SK-N-SH treated with all-trans-retinoic acid at 6 μM for 48 hours (cell line): Measurements from ENCODE around the gene MT1X.
"Not testable (repeated sequence)": the region's sequence is repeated elsewhere in the genome, so short reads cannot be mapped to it uniquely, and the experiment has no call there.

ENCODE experiments used
- ATAC-seq: fragments of 200-7000 bp; cut with Tn5 transposase; 3 replicates; pipeline ENCODE4 v1.9.1; 2020; ENCODE audit warnings: mild to moderate bottlenecking, moderate library complexity
- ARNTL ChIP-seq: fragments of 450-650 bp; formaldehyde crosslinking; IDR thresholded peaks from 2 replicates; pipeline ENCODE4 v1.5.0; 2020; ENCODE audit warnings: low read depth, mild to moderate bottlenecking, moderate library complexity, borderline replicate concordance
- CREB5 ChIP-seq: fragments of 250-450 bp; sonication (Bioruptor Pico); IDR thresholded peaks from 2 replicates; pipeline ENCODE4 v1.5.1; 2020; ENCODE audit warnings: low read depth, mild to moderate bottlenecking, moderate library complexity
- CSDC2 ChIP-seq: fragments of 250-450 bp; sonication (Bioruptor Pico); IDR thresholded peaks from 2 replicates; pipeline ENCODE4 v1.5.0; 2020; ENCODE audit warnings: mild to moderate bottlenecking, moderate library complexity
- GLIS3 ChIP-seq: fragments of 250-450 bp; sonication (Bioruptor Pico); IDR thresholded peaks from 2 replicates; pipeline ENCODE4 v1.5.0; 2020; ENCODE audit warnings: mild to moderate bottlenecking, moderate library complexity
- ISL1 ChIP-seq: fragments of 250-450 bp; sonication (Bioruptor Pico); IDR thresholded peaks from 2 replicates; pipeline ENCODE4 v2.1.2; 2022; ENCODE audit warnings: mild to moderate bottlenecking, moderate library complexity
- OSR1 ChIP-seq: fragments of 250-450 bp; sonication (Bioruptor Pico); IDR thresholded peaks from 2 replicates; pipeline ENCODE4 v1.8.0; 2022; ENCODE audit warnings: moderate library complexity, mild to moderate bottlenecking, inconsistent platforms
- PATZ1 ChIP-seq: fragments of 250-450 bp; sonication (Bioruptor Pico); IDR thresholded peaks from 2 replicates; pipeline ENCODE4 v1.8.0; 2020; ENCODE audit warnings: mild to moderate bottlenecking, moderate library complexity, borderline replicate concordance
- POU6F1 ChIP-seq: fragments of 250-450 bp; sonication (Bioruptor Pico); IDR thresholded peaks from 2 replicates; pipeline ENCODE4 v1.8.0; 2021; ENCODE audit warnings: low read depth, mild to moderate bottlenecking, moderate library complexity, borderline replicate concordance
- RARB ChIP-seq: fragments of 250-450 bp; sonication (Bioruptor Pico); IDR thresholded peaks from 2 replicates; pipeline ENCODE4 v1.8.0; 2021; ENCODE audit warnings: mild to moderate bottlenecking, moderate library complexity
- SNAI2 ChIP-seq: fragments of 250-450 bp; sonication (Bioruptor Pico); IDR thresholded peaks from 2 replicates; pipeline ENCODE4 v1.5.0; 2020; ENCODE audit warnings: mild to moderate bottlenecking, moderate library complexity
- TCF4 ChIP-seq: fragments of 250-450 bp; sonication (Bioruptor Pico); IDR thresholded peaks from 2 replicates; pipeline ENCODE4 v1.8.0; 2021; ENCODE audit warnings: mild to moderate bottlenecking, moderate library complexity, borderline replicate concordance
- TOX ChIP-seq: fragments of 250-450 bp; sonication (Bioruptor Pico); IDR thresholded peaks from 2 replicates; pipeline ENCODE4 v1.8.0; 2021; ENCODE audit warnings: mild to moderate bottlenecking, moderate library complexity, borderline replicate concordance
- TSHZ2 ChIP-seq: fragments of 250-450 bp; sonication (Bioruptor Pico); IDR thresholded peaks from 2 replicates; pipeline ENCODE4 v1.5.0; 2020; ENCODE audit warnings: mild to moderate bottlenecking, moderate library complexity
- ZC3H10 ChIP-seq: fragments of 250-450 bp; sonication (Bioruptor Pico); IDR thresholded peaks from 2 replicates; pipeline ENCODE4 v1.5.1; 2021; ENCODE audit warnings: mild to moderate bottlenecking, moderate library complexity
- ZNF565 ChIP-seq: fragments of 450-650 bp; formaldehyde crosslinking; conservative IDR thresholded peaks from 2 replicates; pipeline ENCODE4 v1.5.0; 2020; ENCODE audit warnings: low read depth, mild to moderate bottlenecking, moderate library complexity
- ZNF70 ChIP-seq: fragments of 450-650 bp; formaldehyde crosslinking; IDR thresholded peaks from 2 replicates; pipeline ENCODE4 v1.5.0; 2020; ENCODE audit warnings: mild to moderate bottlenecking, moderate library complexity
- ZNF8 ChIP-seq: fragments of 450-650 bp; formaldehyde crosslinking; IDR thresholded peaks from 2 replicates; pipeline ENCODE4 v1.5.0; 2020; ENCODE audit warnings: mild to moderate bottlenecking, moderate library complexity
- TF ChIP-seq, protein P1 (sequence below): fragments of 250-450 bp; sonication (Bioruptor Pico); IDR thresholded peaks from 2 replicates; pipeline ENCODE4 v1.5.1; 2021; ENCODE audit warnings: mild to moderate bottlenecking, moderate library complexity

MT1X gene

DNA sequence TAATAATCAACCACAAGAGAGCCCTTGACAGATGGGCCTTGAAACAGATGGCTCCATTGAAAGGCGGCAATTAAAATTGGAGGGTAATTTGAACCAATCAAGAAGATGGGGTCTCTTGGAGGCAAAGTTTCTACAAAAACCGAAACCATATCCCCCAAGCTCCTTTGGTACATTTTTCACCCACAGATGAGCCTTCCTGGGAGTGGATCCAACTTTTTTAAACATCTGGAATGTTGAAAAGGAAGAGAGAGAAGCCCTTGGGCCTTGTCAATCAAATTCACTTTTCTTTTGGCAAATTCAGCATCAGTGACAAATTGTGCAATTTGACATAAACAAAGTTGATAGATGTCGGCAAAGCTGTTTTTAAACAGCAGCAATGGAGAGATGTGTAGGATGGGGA lies 34.5 kb downstream of the MT1X start:
- no peak for ATAC-seq
- TF ChIP-seq ISL1 (no peak), SNAI2 (CRISPR knock-in tag) (no peak), TCF4 (no peak), TSHZ2 (CRISPR knock-in tag) (no peak), OSR1 (CRISPR knock-in tag) (no peak), GLIS3 (CRISPR knock-in tag) (no peak), ZNF565 (CRISPR knock-in tag) (no peak), ZC3H10 (CRISPR knock-in tag) (no peak), TOX (CRISPR knock-in tag) (no peak), CREB5 (CRISPR knock-in tag) (no peak), ZNF8 (CRISPR knock-in tag) (no peak), PATZ1 (no peak)
- TF ChIP-seq, protein P1, sequence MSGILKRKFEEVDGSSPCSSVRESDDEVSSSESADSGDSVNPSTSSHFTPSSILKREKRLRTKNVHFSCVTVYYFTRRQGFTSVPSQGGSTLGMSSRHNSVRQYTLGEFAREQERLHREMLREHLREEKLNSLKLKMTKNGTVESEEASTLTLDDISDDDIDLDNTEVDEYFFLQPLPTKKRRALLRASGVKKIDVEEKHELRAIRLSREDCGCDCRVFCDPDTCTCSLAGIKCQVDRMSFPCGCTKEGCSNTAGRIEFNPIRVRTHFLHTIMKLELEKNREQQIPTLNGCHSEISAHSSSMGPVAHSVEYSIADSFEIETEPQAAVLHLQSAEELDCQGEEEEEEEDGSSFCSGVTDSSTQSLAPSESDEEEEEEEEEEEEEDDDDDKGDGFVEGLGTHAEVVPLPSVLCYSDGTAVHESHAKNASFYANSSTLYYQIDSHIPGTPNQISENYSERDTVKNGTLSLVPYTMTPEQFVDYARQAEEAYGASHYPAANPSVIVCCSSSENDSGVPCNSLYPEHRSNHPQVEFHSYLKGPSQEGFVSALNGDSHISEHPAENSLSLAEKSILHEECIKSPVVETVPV (CRISPR knock-in tag): no peak

DNA sequence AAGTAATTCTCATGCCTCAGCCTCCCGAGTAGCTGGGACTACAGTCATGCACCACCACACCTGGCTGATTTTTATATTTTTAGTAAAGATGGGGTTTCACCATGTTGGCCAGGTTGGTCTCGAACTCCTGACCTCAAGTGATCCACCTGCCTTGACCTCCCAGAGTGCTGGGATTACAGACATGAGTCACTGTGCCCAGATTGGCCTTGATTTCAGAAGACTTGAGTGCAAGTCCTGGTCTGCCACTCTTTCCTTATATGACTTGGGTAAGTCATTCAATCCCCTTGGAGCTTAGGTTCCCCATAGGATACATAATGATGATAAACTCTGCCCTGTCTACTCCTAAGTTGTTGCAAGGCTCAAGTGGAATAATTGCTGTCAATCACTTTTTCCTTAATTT lies 35.3 kb downstream of the MT1X start:
- not testable (repeated sequence) for ATAC-seq

DNA sequence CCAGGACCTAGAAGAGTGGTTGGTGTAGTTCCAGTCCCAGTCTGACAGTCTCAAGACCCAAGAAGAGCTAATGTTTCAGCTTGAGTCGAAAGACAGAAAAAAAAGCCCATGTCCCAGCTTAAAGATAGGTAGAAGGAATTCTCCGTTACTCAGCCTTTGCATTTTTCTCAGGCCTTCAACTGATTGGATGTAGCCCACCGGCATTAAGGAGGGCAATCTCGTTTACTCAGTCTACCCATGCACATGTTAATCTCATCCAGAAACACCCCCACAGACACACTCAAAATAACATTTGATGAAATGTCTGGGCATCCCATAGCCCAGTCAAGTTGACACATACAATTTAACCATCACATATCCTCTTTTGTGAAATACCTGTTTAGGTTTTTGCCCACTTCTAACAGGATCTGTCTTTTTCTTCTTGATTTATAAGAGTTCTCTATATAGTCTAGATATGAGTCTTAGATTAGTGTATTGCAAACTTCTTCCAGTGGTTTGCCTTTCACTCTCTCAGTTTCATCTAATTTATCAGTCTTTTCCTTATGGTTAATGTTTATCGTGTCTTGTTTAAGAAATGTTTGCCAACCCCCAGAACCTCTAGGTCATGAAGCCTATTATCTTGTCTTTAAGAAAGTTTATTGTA lies 40.1 kb downstream of the MT1X start:
- ATAC-seq: no peak
- no peak for TF ChIP-seq RARB (CRISPR knock-in tag)
- TF ChIP-seq ZNF70 (CRISPR knock-in tag): no peak
- no peak for TF ChIP-seq CSDC2
- no peak for TF ChIP-seq TSHZ2 (CRISPR knock-in tag)
- no peak for TF ChIP-seq GLIS3 (CRISPR knock-in tag)
- TF ChIP-seq POU6F1 (CRISPR knock-in tag): no peak
- no peak for TF ChIP-seq ARNTL (CRISPR knock-in tag)
